Measurements from ENCODE around the gene CTNNA2.

CTNNA2 gene

GRCh38 chr2:79789811-79790210, 277.0 kb downstream of the CTNNA2 start:
- DNase-seq (ENCODE audit: low spot score) = no peak

- DNase-seq (ENCODE audit: low spot score) = no peak
These were observed 279.2 kb downstream of the CTNNA2 start for GRCh38 chr2:79792090-79792489.

GRCh38 chr2:79793006-79793405, 280.2 kb downstream of the CTNNA2 start:
- no peak for DNase-seq (ENCODE audit: low spot score)

- DNase-seq (ENCODE audit: low spot score) = no peak
These were observed 283.8 kb downstream of the CTNNA2 start for GRCh38 chr2:79796641-79797040.

GRCh38 chr2:79798776-79799175, 285.9 kb downstream of the CTNNA2 start:
- no peak for DNase-seq (ENCODE audit: low spot score)

- DNase-seq (ENCODE audit: low spot score) = no peak
These were observed 286.9 kb downstream of the CTNNA2 start for GRCh38 chr2:79799729-79800128.

- no peak for DNase-seq (ENCODE audit: low spot score)
These were observed 288.2 kb downstream of the CTNNA2 start for GRCh38 chr2:79801082-79801481.

- DNase-seq (ENCODE audit: low spot score) = no peak
These were observed 304.4 kb downstream of the CTNNA2 start for GRCh38 chr2:79817288-79817687.

- no peak for DNase-seq (ENCODE audit: low spot score)
These were observed 307.4 kb downstream of the CTNNA2 start for GRCh38 chr2:79820281-79820680.

- no peak for DNase-seq (ENCODE audit: low spot score)
These were observed 309.3 kb downstream of the CTNNA2 start for GRCh38 chr2:79822136-79822535.

GRCh38 chr2:79824086-79824786, 311.4 kb downstream of the CTNNA2 start:
- no peak for DNase-seq (ENCODE audit: low spot score)

- DNase-seq (ENCODE audit: low spot score) = no peak
These were observed 315.0 kb downstream of the CTNNA2 start for GRCh38 chr2:79827881-79828280.

GRCh38 chr2:79830501-79830900, 317.6 kb downstream of the CTNNA2 start:
- DNase-seq (ENCODE audit: low spot score) = no peak

GRCh38 chr2:79831961-79832360, 319.1 kb downstream of the CTNNA2 start:
- DNase-seq (ENCODE audit: low spot score) = no peak

- no peak for DNase-seq (ENCODE audit: low spot score)
These were observed 319.8 kb downstream of the CTNNA2 start for GRCh38 chr2:79832511-79833234.

GRCh38 chr2:79833235-79833878, 320.5 kb downstream of the CTNNA2 start:
- DNase-seq (ENCODE audit: low spot score) = no peak

GRCh38 chr2:79835911-79836310, 323.1 kb downstream of the CTNNA2 start:
- no peak for DNase-seq (ENCODE audit: low spot score)

- no peak for DNase-seq (ENCODE audit: low spot score)
These were observed 331.2 kb downstream of the CTNNA2 start for GRCh38 chr2:79844011-79844410.

- DNase-seq (ENCODE audit: low spot score) = no peak
These were observed 334.0 kb downstream of the CTNNA2 start for GRCh38 chr2:79846878-79847277.

- DNase-seq (ENCODE audit: low spot score) = no peak
These were observed 336.4 kb downstream of the CTNNA2 start for GRCh38 chr2:79849241-79849640.

GRCh38 chr2:79849949-79850348, 337.1 kb downstream of the CTNNA2 start:
- DNase-seq (ENCODE audit: low spot score) = no peak

GRCh38 chr2:79850912-79851311, 338.1 kb downstream of the CTNNA2 start:
- DNase-seq (ENCODE audit: low spot score) = no peak

Data from D341Med (cell line).